Hematopoietic multipotent progenitor cell treated with erythropoietin and hydrocortisone succinate and interleukin-3 and kit ligand, for 15 days (in vitro differentiated cells): Measurements from ENCODE around the gene NAIF1.
"Not testable (repeated sequence)": the region's sequence is repeated elsewhere in the genome, so short reads cannot be mapped to it uniquely, and the experiment has no call there.

Experiments
- DNase-seq: peaks from one replicate; pipeline ENCODE4 v3.0.0-alpha.2; 2015; ENCODE audit warnings: low spot score

NAIF1 gene

DNA sequence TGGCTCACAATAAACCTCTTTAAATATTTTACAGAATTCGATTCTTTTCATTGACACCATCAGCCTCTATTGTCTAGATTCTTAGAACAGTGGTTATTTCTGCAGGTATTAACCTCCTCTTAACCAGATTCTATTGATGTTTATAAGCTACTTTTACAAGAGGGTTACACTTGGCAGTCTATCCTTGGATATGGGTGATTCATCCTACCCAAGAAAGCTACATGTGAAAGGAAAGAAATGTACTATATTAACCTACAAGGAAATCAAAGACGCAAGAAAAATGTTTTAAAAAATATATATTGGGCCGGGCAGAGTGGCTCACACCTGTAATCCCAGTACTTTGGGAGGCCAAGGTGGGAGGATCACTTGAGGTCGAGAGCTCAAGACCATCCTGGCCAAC is 17.6 kb upstream of the NAIF1 start:
- no peak for DNase-seq

- DNase-seq = peak; percentile 25
Measured at GRCh38 chr9:128082151-128082550, 15.0 kb upstream of the NAIF1 start.

- DNase-seq = no peak
Measured at GRCh38 chr9:128081056-128081455, 13.9 kb upstream of the NAIF1 start.

GRCh38 chr9:128080206-128080605 is 13.1 kb upstream of the NAIF1 start:
- DNase-seq = no peak

DNA sequence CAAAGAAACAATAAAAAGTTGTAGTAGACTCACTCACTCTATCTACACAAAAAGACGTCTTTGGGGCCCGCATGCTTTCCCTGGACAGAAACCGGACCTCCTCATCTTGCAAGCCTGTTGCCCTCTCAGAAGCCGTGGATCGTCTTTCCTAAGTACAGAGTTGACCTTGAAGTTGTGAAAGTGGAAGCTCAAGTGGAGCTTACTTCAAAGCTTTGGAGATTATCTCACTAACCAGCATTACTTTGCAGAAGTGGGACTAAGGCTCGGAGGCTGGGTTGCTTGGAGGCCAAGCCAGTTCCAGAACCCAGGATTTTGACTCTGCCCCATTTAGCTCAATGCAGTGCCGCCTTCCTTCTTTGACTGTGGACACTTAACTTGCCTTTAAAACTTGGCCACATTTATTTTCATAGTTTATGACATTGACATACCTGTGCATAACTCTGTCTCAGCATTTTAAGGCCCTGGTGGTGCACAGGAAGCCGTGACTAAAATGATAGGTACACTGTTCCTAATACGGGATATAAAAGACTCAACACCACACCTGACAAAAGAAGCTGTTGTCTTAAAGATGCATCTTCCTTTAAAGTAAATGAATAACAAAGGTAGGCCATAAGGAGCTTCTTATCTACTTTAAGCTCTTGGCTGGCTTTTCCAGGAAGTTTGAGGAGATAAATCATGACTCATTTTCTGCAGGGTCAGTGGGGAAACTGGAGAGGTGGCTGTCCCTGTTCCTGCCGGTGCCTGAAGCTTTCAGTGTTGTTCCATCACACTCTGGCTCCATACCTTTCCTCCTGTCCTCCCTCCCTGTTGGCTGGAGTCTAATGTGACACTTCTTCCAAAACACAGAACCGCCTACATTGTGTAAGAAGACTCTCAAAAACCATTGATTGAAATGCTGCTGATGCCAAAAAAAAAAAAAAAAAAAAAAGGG is 11.6 kb upstream of the NAIF1 start:
- peak; percentile 73 for DNase-seq

- DNase-seq = peak; percentile 82
Measured at GRCh38 chr9:128077847-128078503, 10.9 kb upstream of the NAIF1 start.

DNA sequence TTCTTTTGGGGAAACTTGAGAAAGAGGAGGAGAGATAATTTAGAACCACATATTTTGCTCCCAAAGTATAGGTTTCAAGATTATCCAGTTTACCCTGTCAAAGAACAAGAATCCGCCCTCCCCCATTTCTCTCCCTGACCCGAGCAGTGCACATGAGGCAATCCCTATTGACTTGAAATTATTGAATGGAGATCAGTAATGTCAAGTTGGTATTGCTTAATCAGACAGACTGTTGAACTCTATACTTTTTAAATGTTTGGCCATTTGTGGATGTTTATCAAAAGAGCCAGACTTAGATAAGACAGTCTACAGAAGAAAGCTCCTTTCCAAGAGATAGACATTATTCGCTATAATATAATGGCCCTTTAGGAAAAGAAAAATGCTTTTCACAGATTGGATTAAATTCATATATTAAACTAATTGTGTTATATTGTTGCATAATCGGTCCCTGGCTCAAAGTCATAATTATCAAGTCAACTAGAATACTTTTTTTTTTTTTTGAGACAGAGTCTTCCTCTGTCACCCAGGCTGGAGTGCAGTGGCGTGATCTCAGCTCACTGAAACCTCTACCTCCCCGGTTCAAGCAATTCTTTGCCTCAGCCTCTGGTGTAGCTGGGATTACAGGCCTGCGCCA is 6.2 kb upstream of the NAIF1 start:
- DNase-seq = no peak

GRCh38 chr9:128072144-128073021 is 5.3 kb upstream of the NAIF1 start:
- peak; percentile 63 for DNase-seq

DNA sequence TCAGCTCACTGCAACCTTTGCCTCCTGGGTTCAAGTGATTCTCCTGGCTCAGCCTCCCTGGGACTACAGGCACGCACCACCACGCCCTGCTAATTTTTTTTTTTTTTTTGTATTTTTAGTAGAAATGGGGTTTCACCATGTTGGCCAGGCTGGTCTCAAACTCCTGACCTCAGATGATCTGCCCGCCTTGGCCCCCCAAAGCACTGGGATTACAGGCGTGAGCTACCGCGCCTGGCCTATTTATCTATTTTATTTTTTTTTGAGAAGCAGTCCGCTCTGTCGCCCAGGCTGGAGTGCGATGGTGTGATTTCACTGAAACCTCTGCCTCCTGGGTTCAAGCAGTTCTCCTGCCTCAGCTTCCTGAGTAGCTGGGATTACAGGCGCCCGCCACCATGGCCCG is 4.4 kb upstream of the NAIF1 start:
- DNase-seq = not testable (repeated sequence)

DNA sequence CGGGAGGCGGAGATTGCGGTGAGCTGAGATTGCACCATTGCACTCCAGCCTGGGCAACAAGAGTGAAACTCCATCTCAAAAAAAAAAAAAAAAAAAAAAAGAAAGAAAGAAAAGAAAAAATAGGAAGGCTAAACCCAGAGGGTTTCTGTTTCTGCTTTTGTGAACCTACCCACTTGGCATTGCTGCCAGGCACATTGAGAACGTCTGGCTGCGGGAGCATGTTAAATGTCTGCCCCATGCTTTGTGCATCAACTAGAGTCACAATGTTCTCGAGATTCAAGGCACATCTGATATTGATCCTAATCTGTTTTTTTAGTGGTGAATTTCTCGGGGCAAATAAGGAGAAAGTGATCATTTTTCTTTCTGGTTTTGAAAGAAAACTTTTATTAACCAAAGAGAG is 3.8 kb upstream of the NAIF1 start:
- no peak for DNase-seq

DNA sequence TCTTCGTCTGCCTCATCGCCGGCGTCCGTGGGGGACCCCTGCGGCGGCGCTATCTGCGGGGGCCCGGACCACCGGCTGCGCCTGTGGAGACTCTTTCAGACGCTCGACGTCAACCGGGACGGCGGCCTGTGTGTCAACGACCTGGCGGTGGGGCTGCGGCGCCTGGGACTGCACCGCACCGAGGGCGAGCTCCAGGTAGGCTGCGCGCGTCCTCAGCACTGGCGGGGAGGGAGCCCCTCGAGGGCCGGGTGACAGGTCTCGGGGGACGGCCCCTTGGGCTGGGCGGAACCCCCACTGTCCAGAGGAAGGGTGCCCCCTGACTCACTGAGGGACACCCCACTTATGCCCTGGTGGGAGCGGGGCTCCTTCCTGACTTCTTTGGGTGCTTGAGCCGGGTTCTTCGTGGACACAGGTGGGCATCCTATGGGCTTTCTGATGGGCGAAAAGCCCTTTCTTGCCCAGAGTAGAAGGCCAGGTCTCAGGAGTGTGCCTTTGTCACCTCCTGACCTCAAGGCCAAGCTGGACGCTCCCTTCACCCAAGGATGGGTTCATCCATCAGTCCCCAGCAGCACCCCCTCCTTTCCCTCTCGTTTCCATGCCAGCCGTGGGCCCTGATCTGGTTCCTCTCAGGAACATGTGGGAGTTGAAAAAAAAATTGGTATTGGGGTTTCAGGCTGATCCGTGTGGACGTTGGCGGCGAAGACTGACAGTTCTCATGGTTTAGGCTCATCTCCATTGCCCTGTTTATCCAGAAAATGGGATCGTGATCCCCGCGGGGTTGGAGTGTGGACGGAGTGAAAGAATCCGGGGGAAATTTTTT is 1.5 kb upstream of the NAIF1 start:
- no peak for DNase-seq

DNA sequence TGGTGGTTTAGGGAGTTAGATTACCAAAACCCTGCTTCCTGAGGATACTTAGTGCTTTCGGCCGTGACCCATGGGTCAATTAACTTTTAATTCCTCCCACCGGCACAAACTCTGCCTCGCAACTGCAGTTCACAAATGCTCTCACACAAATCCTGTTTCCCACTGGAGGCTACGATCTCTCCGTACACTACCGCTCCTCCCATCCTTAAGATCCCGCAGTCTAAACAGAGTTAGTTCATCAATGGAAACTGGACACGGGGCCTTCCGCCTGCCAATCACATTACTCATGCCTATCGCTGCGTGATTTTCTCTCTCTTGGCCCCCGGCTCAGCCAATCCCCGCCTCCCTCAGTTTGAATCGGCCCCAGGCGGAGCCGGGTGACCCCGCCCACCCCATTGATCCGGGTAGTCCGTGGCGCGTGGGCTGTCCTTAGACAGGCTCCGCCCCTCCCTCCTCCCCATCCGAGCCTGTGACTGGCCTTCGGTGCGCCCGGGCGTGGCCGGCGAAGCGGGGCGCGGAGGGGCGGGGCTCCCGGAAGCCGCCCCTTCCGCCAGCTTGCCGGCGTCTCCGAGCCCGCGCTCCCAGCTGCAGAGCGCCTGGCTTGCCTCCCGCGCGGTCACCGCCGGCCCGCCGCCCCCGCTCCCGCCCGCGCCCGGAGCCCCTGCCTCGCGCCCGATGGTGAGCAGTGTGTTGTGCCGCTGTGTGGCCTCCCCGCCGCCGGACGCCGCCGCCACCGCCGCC is 695 bp upstream of the NAIF1 start, which contains the start of gene SLC25A25:
SLC25A25 (plus strand) TSS at position 588 of the 741 bp plus-strand sequence; CDS start at position 676, 88 bp downstream.
- DNase-seq = peak; percentile 99

DNA sequence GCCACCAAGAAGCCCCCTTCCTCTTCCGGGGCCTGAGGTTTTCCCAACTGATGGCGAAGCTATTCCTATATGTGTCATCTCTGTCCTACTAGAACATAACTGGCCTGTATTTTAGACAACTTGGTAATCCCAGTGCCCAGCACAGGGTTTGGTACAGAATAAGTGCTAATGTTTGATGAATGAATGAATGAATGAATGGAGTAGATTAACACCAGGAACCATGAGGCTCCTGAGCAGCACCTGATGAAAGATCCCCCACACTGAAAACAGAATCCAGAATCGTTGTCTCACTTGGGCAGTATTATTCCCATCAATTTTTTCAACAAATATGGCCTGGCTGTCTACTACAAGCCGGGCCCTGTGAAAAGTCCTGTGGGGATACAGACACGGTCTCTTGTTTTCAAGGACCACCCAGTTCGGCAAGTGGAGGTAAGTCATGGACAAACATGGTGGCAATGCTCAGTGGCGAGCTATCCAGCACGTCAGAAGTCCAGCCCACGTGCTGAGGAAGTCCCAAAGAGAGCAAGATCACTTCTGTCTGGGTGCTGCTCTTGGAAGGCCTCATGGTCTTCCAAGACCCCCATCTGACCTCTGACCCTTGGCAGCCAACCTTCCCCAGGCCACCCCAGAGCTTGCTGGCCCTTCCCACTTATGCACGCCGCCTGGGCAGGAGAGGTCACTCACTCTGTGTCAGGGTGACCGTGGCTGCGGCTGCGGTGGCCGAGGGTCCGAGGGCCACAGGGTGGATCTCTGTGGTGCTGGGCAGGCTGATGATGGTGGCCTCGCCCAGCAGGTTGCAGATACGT is 1.0 kb downstream of the NAIF1 start:
- no peak for DNase-seq

DNA sequence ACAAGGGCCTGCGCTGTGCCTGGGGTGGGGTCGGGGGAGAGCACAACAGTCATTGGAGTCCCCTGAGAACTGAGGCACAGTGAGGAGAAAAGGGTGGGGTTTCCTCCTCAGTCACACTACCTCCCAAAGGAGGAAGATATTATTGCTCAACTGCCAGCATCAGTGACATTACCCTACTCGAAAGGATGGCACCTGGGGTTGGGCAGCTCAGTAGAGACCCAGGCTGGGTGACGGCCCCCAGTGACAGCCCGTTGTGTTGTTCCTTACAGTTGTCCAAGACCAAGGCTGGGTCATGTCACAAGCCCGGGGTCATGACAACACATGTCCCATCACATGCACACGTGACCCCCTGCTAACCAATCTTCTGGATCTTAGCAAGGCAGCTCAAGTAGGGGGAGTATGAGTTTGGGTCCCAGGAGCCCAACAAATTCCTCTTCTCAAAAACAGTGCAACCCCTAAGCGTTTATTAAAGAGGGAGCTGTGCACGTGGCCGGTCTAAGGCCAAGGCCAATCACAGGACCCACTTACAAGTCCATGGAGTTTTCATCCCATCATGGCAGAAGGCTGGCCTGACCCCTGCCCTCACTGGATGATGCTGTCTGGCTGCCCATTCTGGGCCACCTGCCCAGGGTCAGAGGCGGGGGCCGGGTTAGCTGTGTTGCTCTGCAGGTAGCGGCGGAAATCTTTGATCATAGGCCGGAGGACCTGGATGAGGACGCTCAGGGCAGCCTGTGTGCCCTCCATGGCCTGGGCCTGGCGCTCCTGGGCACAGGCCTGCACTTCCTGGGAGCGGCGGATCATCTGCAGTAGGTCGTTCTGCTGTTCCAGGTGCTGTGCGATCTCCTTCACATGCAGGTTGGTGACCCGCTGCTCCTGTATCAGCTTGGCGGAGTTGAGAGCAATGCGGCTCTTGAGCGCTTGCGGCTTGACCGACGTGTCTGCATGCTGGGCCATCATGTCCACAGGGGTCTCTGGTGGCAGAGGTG is 4.0 kb downstream of the NAIF1 start:
- no peak for DNase-seq

DNA sequence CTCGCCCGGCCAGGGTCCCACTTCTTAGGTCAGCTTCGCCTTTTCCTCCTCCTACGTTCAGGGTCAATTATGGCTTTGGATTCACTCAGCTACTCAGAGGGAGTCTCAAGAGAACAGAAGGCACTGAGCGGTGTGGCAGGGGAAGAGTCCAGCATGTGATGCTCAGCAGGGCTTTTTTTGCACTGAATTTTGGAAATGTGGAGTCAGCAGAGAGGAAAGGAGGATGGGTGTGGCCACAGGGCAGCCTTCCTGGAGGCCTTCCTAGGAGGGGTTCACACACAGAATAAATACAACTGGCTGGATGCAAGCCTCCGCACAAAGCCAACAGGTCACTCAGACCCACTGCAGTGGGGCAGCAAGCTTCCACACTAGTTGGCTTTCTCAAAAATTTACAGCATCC is 4.8 kb downstream of the NAIF1 start:
- no peak for DNase-seq

- DNase-seq = no peak
Measured at GRCh38 chr9:128061275-128061960, 5.7 kb downstream of the NAIF1 start.

GRCh38 chr9:128059365-128059983 is 7.6 kb downstream of the NAIF1 start:
- DNase-seq = no peak
